Pancreas (tissue), 10 donors: ENCODE results near the gene ATPAF1. TPM values are rescaled to one million over a fixed set of nuclear protein-coding genes. Genes with fewer than 3 reads are reported as not detected.

Experiments
- ATAC-seq, 4 donors: fragments of 200-7000 bp; cut with Tn5 transposase; one replicate each; pipeline versions ENCODE4 v1.8.0 to v1.9.1; 2020; ENCODE audit warnings: mild to moderate bottlenecking in 4 of 4, moderate library complexity in 4 of 4
- DNase-seq, 6 donors: peaks; one replicate each; pipeline ENCODE4 v3.0.0-alpha.2; 2020
- FAIRE-seq: peaks from 2 replicates; lab custom pipeline; 2012; peaks lifted over from hg19 to GRCh38; lab: Jason Lieb, UNC
- H3K27ac ChIP-seq, 4 donors: fragments of 200-600 bp; sonication (generic); 1 replicate in 3 of 4; 2 replicates in 1 of 4; pipeline versions ENCODE4 v1.5.0 to v1.8.0; 2020
- H3K27me3 ChIP-seq, 4 donors: fragments of 200-600 bp; one replicate each; pipeline ENCODE4 v1.8.0; 2021
- H3K36me3 ChIP-seq, 3 donors: fragments of 200-600 bp; sonication (generic) in 1 of 3; one replicate each; pipeline versions ENCODE4 v1.5.0 to v1.8.0; 2020 to 2021
- H3K4me1 ChIP-seq, 3 donors: fragments of 200-600 bp; one replicate each; pipeline ENCODE4 v1.8.0; 2021
- H3K4me3 ChIP-seq, 4 donors: fragments of 200-600 bp; sonication (generic) in 2 of 4; one replicate each; pipeline versions ENCODE4 v1.5.0 to v1.8.0; 2020 to 2021
- H3K9me3 ChIP-seq, 4 donors: fragments of 200-600 bp; one replicate each; pipeline ENCODE4 v1.8.0; 2021
- CTCF ChIP-seq, 4 donors: fragments of 200-600 bp; sonication (generic) in 3 of 4; IDR thresholded peaks; one replicate each; pipeline versions ENCODE4 v1.5.0 to v1.8.0; 2021; ENCODE audit warnings: antibody characterized with exemption in 4 of 4
- WGBS, 2 donors: extraction: QIAGEN DNeasy Blood & Tissue Kit; methylation state at CpG; one replicate each; pipeline ENCODE4 v1.1.7; 2013; 5-methylcytosine and 5-hydroxymethylcytosine counted together
- intact Hi-C, 3 donors: fragments of 100-400 bp; cut with DNase I; formaldehyde crosslinking; loops; one replicate each; pipeline versions ENCODE4 v1.11.1 to v1.14.2; 2022
- polyA plus RNA-seq, 2 donors: library from polyadenylated mRNA; stranded (reverse); fragments of 200-250 nt; gene quantifications; one replicate each; pipeline ENCODE4 v1.2.3, GENCODE V29; 2013
- total RNA-seq, 6 donors: library from RNA; stranded (reverse); fragmentation: NEBNext Ultra II Directional in 4 of 6; extraction: Animal tissue kit (Norgen Biotek cat#: 25700) in 4 of 6; gene quantifications; one replicate each; pipeline versions ENCODE4 v1.2.1 to v1.2.4, GENCODE V29; 2021 to 2023
- donor health status: healthy with polysubstance abuse.
- donor health status: DM: no; HTN: no; CAD: no; lungs with moderate emphysema.
- donor health status: DM: no; HTN: no; CAD: no.
- donor health status: control.
- donor health status: control.
- donor health status: Bipolar disorder and iron deficiency.
- donor health status: DM: yes; HTN: yes; CAD: no.
- donor health status: DM: no; HTN: no; CAD: no.
- donor health status: DM: no; HTN: no; CAD: no.
- donor health status: DM: yes; HTN: yes; CAD: no.

ATPAF1 gene
- total and polyA plus RNA-seq, 8 donors: 18.1 to 23.3 (median 21.5) TPM

- Histone ChIP-seq H3K9me3 (no peaks in the 10 kb centered on the region), H3K27ac (no peak overlapping the region), H3K4me1 (peaks cover 0 to 23% (median 17%) of the 10 kb centered on the region in 3 donors), H3K4me3 (no peak overlapping the region), H3K36me3 (no peaks in the 10 kb centered on the region), H3K27me3 (no peaks in the 10 kb centered on the region)
- intact Hi-C loops: no loop called here
- no peak for TF ChIP-seq CTCF (IDR thresholded peaks at IDR 0.05)
- DNase-seq: no peak
- FAIRE-seq: no peak
- ATAC-seq: no peak
Measured at GRCh38 chr1:46642115-46642680, 26.0 kb downstream of the ATPAF1 start.

GRCh38 chr1:46639547-46639946, 28.6 kb downstream of the ATPAF1 start:
- TF ChIP-seq CTCF (IDR thresholded peaks at IDR 0.05): no peak
- no peaks in the 10 kb centered on the region for H3K27me3 ChIP-seq
- FAIRE-seq (no peak), DNase-seq (no peak), ATAC-seq (no peak)
- H3K36me3 ChIP-seq: peaks cover 0 to 13% (median 0%) of the 10 kb centered on the region in 3 donors
- H3K9me3 ChIP-seq: no peaks in the 10 kb centered on the region
- H3K4me1 ChIP-seq: peaks cover 0 to 17% (median 17%) of the 10 kb centered on the region in 3 donors
- 80 to 82% methylated on average over 1 of the region's 1 CpG for WGBS, 2 donors
- no peak overlapping the region for H3K4me3 ChIP-seq
- intact Hi-C loops: no loop called here
- no peak overlapping the region for H3K27ac ChIP-seq

GRCh38 chr1:46638921-46639320, 29.2 kb downstream of the ATPAF1 start:
- H3K27me3 ChIP-seq: no peaks in the 10 kb centered on the region
- no peak overlapping the region for H3K27ac ChIP-seq
- DNase-seq (no peak), ATAC-seq (no peak), FAIRE-seq (no peak)
- peaks cover 0 to 17% (median 16%) of the 10 kb centered on the region in 3 donors for H3K4me1 ChIP-seq
- intact Hi-C loops: no loop called here
- no peak for TF ChIP-seq CTCF (IDR thresholded peaks at IDR 0.05)
- H3K4me3 ChIP-seq: no peak overlapping the region
- H3K36me3 ChIP-seq: peaks cover 0 to 13% (median 0%) of the 10 kb centered on the region in 3 donors
- no peaks in the 10 kb centered on the region for H3K9me3 ChIP-seq

GRCh38 chr1:46637444-46638083, 30.6 kb downstream of the ATPAF1 start:
- Histone ChIP-seq H3K4me1 (peaks cover 0 to 10% (median 6%) of the 10 kb centered on the region in 3 donors), H3K27ac (no peak overlapping the region), H3K9me3 (no peaks in the 10 kb centered on the region), H3K27me3 (no peaks in the 10 kb centered on the region), H3K36me3 (peaks cover 0 to 17% (median 0%) of the 10 kb centered on the region in 3 donors), H3K4me3 (no peak overlapping the region)
- intact Hi-C loops: no loop called here
- TF ChIP-seq CTCF (IDR thresholded peaks at IDR 0.05): no peak
- ATAC-seq (no peak), FAIRE-seq (no peak), DNase-seq (no peak)
- 43% methylated on average over 2 of the region's 2 CpGs for WGBS, 2 donors

- no peaks in the 10 kb centered on the region for H3K27me3 ChIP-seq
- no peaks in the 10 kb centered on the region for H3K9me3 ChIP-seq
- peaks cover 0 to 10% (median 6%) of the 10 kb centered on the region in 3 donors for H3K4me1 ChIP-seq
- FAIRE-seq (no peak), DNase-seq (no peak), ATAC-seq (no peak)
- peaks cover 0 to 28% (median 0%) of the 10 kb centered on the region in 3 donors for H3K36me3 ChIP-seq
- no peak overlapping the region for H3K27ac ChIP-seq
- no peak for TF ChIP-seq CTCF (IDR thresholded peaks at IDR 0.05)
- intact Hi-C loops: no loop called here
- 96 to 100% methylated on average over 2 of the region's 2 CpGs for WGBS, 2 donors
- H3K4me3 ChIP-seq: no peak overlapping the region
Measured at GRCh38 chr1:46635205-46635604, 33.0 kb downstream of the ATPAF1 start.
